GM12878 (cell line): Measurements from ENCODE around the gene ABHD1. TPM values are rescaled to one million over a fixed set of nuclear protein-coding genes. Genes with fewer than 3 reads are reported as not detected.

Experiments used
- ATAC-seq: fragments of 200-7000 bp; cut with Tn5 transposase; 3 replicates; pipeline ENCODE4 v1.9.1; 2020; ENCODE audit warnings: mild to moderate bottlenecking, moderate library complexity
- BruUV-seq: library from RNA; stranded (reverse); fragments of 400-500 nt; replicated peaks from 2 replicates; lab custom pipeline; 2021; lab: Mats Ljungman, UMichigan
- CTCF ChIA-PET: fragments of 300-600 bp; sonication (Branson Sonifier 250); formaldehyde crosslinking; extraction: SDS; loops from one replicate; lab custom pipeline; 2021; ENCODE audit warnings: inconsistent platforms; lab: Yijun Ruan, JAX
- POLR2A ChIA-PET: fragments of 350-600 bp; formaldehyde crosslinking; extraction: SDS; loops from one replicate; lab custom pipeline; 2021; ENCODE audit warnings: inconsistent platforms; lab: Charles Lee
- RAD21 ChIA-PET: fragments of 300-600 bp; sonication (Branson Sonifier 250); formaldehyde crosslinking; loops from one replicate; lab custom pipeline; 2023; ENCODE audit warnings: antibody characterized with exemption; ENCODE audit not compliant: unreplicated experiment; lab: Charles Lee
- SMC1A ChIA-PET: fragments of 300-600 bp; sonication (Branson Sonifier 250); formaldehyde crosslinking; loops from one replicate; lab custom pipeline; 2023; ENCODE audit not compliant: unreplicated experiment, uncharacterized antibody; lab: Charles Lee
- DNase-seq: peaks from one replicate; pipeline ENCODE4 v3.0.0-alpha.2; 2011; ENCODE audit warnings: low read depth, low spot score
- FAIRE-seq: peaks from 3 replicates; lab custom pipeline; 2011; peaks lifted over from hg19 to GRCh38; lab: Jason Lieb, UNC
- H2AFZ ChIP-seq: 2 replicates; pipeline ENCODE4 v1.6.0; 2011; ENCODE audit warnings: low read depth, low read length, control low read depth; ENCODE audit not compliant: control insufficient read depth
- H3K27ac ChIP-seq: 2 replicates; pipeline ENCODE4 v1.5.1; 2011; ENCODE audit warnings: control low read depth; ENCODE audit not compliant: control insufficient read depth, insufficient read depth
- H3K27me3 ChIP-seq, 2 experiments: replicated peaks in 1 of 2; 2 replicates each; pipeline versions ENCODE4 v1.6.0 to v1.6.1; 2011; ENCODE audit warnings: low read length in 1 of 2; ENCODE audit not compliant: control insufficient read depth in 2 of 2, insufficient read depth in 2 of 2
- H3K36me3 ChIP-seq, 2 experiments: 2 replicates each; pipeline ENCODE4 v1.5.1; 2011; ENCODE audit warnings: low read length in 1 of 2; ENCODE audit not compliant: control insufficient read depth in 2 of 2, insufficient read depth in 2 of 2
- H3K4me1 ChIP-seq: 2 replicates; pipeline ENCODE4 v1.6.1; 2011; ENCODE audit warnings: mild to moderate bottlenecking, low read length, moderate library complexity, mixed read lengths; ENCODE audit not compliant: control insufficient read depth, insufficient read depth
- H3K4me2 ChIP-seq: 2 replicates; pipeline ENCODE4 v1.6.0; 2011; ENCODE audit warnings: control low read depth; ENCODE audit not compliant: control insufficient read depth, insufficient read depth
- H3K4me3 ChIP-seq: fragments of 200-600 bp; sonication (generic); 2 replicates; pipeline ENCODE4 v1.5.1; 2016
- H3K79me2 ChIP-seq: 2 replicates; pipeline ENCODE4 v1.6.0; 2011; ENCODE audit warnings: low read length; ENCODE audit not compliant: control insufficient read depth, insufficient read depth
- H3K9ac ChIP-seq: 2 replicates; pipeline ENCODE4 v1.8.0; 2011; ENCODE audit warnings: low read length, control low read depth, mixed read lengths; ENCODE audit not compliant: control insufficient read depth, insufficient read depth
- H3K9me3 ChIP-seq: replicated peaks from 3 replicates; pipeline ENCODE4 v1.5.1; 2011; ENCODE audit warnings: mild to moderate bottlenecking, low read length; ENCODE audit not compliant: control insufficient read depth, insufficient read depth
- H4K20me1 ChIP-seq: 2 replicates; pipeline ENCODE4 v1.6.0; 2011; ENCODE audit not compliant: control insufficient read depth, insufficient read depth
- SREBF2 ChIP-seq: IDR thresholded peaks from 2 replicates; pipeline ENCODE4 v1.6.1; 2012; ENCODE audit warnings: mild to moderate bottlenecking, low read length
- WGBS: methylation state at CpG from one replicate; pipeline ENCODE4 v1.1.6; 2016; ENCODE audit warnings: low lambda C conversion rate; ENCODE audit not compliant: insufficient replicate concordance, insufficient coverage; ENCODE audit errors: missing lambda C conversion rate; 5-methylcytosine and 5-hydroxymethylcytosine counted together
- in situ Hi-C: fragments of 300-500 bp; cut with MboI; formaldehyde crosslinking; loops from 9 replicates; pipeline ENCODE4 v1.14.3; 2018; ENCODE audit warnings: mixed read lengths
- intact Hi-C: fragments of 100-400 bp; cut with micrococcal nuclease; formaldehyde crosslinking; loops from one replicate; pipeline ENCODE4 v1.14.2; 2022; ENCODE audit not compliant: unreplicated experiment
- polyA plus RNA-seq, 11 experiments: library from polyadenylated mRNA; depleted of rRNA in 4 of 11; unstranded in 6 of 11; stranded (reverse) in 5 of 11; fragments of >200 nt; fragmentation: Nextera tagmentation in 4 of 11; fragmentation: Illumina TruSeq in 1 of 11; extraction: Ambion mirVana in 4 of 11; extraction: Trizol in 1 of 11; gene quantifications; 1 replicate in 1 of 11; 2 replicates in 10 of 11; pipeline versions ENCODE4 v1.2.1 to v1.2.3, GENCODE V29; 2011 to 2016; ENCODE audit warnings: inconsistent platforms in 2 of 11, missing spikeins in 2 of 11, low read depth in 1 of 11
- total RNA-seq, 4 experiments: library from RNA; depleted of rRNA in 3 of 4; stranded (reverse); fragments of >200 nt in 3 of 4; fragmentation: Illumina TruSeq in 1 of 4; extraction: Trizol in 1 of 4; gene quantifications; 2 replicates each; pipeline versions ENCODE4 v1.2.1 to v1.2.3, GENCODE V29; 2013 to 2021
- TF ChIP-seq, protein P1 (sequence below), 3 experiments: IDR thresholded peaks in 2 of 3; conservative IDR thresholded peaks in 1 of 3; 2 replicates each; pipeline ENCODE4 v1.5.1; 2011; ENCODE audit warnings: low read depth in 3 of 3, low read length in 3 of 3, mild to moderate bottlenecking in 3 of 3, control low read depth in 2 of 3, moderate library complexity in 2 of 3, inconsistent platforms in 1 of 3, mixed read lengths in 1 of 3; ENCODE audit not compliant: control insufficient read depth in 2 of 3, insufficient read depth in 1 of 3; ENCODE audit errors: extremely low read depth in 1 of 3

The ABHD1 gene
- total and polyA plus RNA-seq, 10 of the 15 experiments (the other 5 are each of a cell fraction or from before 2014, with no cell fraction given): 0.04 to 0.35 (median 0.17) TPM; not detected in 2

DNA sequence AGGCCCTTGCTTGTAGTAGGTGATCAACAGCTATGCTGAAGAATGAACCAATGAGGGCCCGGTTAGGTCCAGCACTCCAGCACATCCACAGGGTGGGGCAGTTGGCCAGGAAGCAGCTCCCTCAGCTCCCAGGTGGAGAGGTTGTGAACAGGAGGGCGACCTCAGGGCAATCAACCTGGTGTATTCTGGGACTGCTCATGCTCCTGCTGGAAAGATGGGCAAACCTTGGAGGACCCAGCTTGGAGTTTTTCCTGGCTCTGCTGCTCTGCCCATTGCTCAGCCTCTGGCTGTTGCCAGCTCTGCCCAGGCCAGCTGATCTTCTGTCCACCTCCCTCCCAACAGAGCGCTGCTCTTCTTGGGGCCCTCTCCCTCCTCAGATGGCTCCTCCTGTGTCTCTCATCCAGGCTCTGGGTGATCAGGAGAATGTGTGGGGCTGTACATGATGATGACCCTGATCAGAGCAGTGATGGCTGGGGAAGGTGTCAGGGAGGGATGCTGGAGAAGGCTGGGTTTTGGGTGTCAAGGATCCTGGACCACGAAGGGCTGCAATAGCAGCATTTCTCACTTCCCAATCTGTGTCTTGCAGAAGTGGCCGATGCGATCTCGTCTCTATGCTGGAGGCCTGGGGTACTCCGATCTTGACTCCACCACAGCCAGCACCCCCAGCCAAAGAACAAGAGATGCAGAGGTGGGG lies 28.6 kb downstream of the ABHD1 start:
- Histone ChIP-seq H2AFZ (no peak overlapping the region), H3K27me3 (no peaks in the 10 kb centered on the region; a peak in 1 of 4 replicates), H4K20me1 (no peaks in the 10 kb centered on the region), H3K4me3 (no peak overlapping the region), H3K4me1 (no peaks in the 10 kb centered on the region), H3K27ac (no peak overlapping the region), H3K79me2 (no peaks in the 10 kb centered on the region), H3K36me3 (no peaks in the 10 kb centered on the region), H3K9me3 (no peaks in the 10 kb centered on the region), H3K4me2 (no peak overlapping the region), H3K9ac (no peak overlapping the region)
- POLR2A ChIA-PET: interaction anchor here (0.5 to 0.8 kb wide), 5 partner anchors 8 to 431 kb away, joined by 3 to 5 read pairs (median 3); partner anchors contain the start of gene PPM1G
- FAIRE-seq (no peak), DNase-seq (no peak), ATAC-seq (no peak)
- 65% methylated on average over 8 of the region's 8 CpGs for WGBS
- TF ChIP-seq, protein P1, sequence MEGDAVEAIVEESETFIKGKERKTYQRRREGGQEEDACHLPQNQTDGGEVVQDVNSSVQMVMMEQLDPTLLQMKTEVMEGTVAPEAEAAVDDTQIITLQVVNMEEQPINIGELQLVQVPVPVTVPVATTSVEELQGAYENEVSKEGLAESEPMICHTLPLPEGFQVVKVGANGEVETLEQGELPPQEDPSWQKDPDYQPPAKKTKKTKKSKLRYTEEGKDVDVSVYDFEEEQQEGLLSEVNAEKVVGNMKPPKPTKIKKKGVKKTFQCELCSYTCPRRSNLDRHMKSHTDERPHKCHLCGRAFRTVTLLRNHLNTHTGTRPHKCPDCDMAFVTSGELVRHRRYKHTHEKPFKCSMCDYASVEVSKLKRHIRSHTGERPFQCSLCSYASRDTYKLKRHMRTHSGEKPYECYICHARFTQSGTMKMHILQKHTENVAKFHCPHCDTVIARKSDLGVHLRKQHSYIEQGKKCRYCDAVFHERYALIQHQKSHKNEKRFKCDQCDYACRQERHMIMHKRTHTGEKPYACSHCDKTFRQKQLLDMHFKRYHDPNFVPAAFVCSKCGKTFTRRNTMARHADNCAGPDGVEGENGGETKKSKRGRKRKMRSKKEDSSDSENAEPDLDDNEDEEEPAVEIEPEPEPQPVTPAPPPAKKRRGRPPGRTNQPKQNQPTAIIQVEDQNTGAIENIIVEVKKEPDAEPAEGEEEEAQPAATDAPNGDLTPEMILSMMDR (IDR thresholded peaks at IDR 0.05 in 2 of 3, conservative IDR thresholded peaks at IDR 0.05 in 1 of 3; ENCODE audit: control insufficient read depth in 2 of 3, extremely low read depth in 1 of 3, insufficient read depth in 1 of 3, low read depth in 3 of 3, low read length in 3 of 3): 0 out of 6 replicates have a peak, but pooled peaks of 1 of the 3 experiments have one; percentile 9
- no peak for TF ChIP-seq SREBF2
- intact Hi-C loops (no loop called here), in situ Hi-C loops (no loop called here)
- CTCF ChIA-PET: interaction anchor here (1.1 to 2.9 kb wide), 5 partner anchors 10 to 128 kb away, joined by 3 to 10 read pairs (median 3); no protein-coding TSS in a partner anchor
- no TSS peak for BruUV-seq
- RAD21 ChIA-PET: interaction anchor here (2.0 kb wide), 1 partner anchor 54 kb away, joined by 7 read pairs; no protein-coding TSS in a partner anchor
- SMC1A ChIA-PET: interaction anchor here (0.6 to 2.2 kb wide), 3 partner anchors 39 to 152 kb away, joined by 3 to 10 read pairs (median 3); no protein-coding TSS in a partner anchor
